ENCODE measurements around the gene LRP2. TPM values are rescaled to one million over a fixed set of nuclear protein-coding genes. Genes with fewer than 3 reads are reported as not detected.

LRP2 gene
- total and polyA plus RNA-seq, 7 donors = 0.02 TPM; not detected in 6

GRCh38 chr2:169286624-169287231 is 75.6 kb downstream of the LRP2 start:
- Histone ChIP-seq H3K27me3 (ENCODE audit: insufficient read depth in 3 of 3, low read length in 2 of 3) (no peaks in the 10 kb centered on the region), H3K4me3 (no peak overlapping the region), H3K4me1 (no peaks in the 10 kb centered on the region), H3K36me3 (ENCODE audit: insufficient read depth in 1 of 2, low read depth in 1 of 2) (no peaks in the 10 kb centered on the region), H3K9me3 (no peaks in the 10 kb centered on the region), H3K27ac (no peak overlapping the region)
- WGBS, 3 donors = 44 to 55% (median 46%) methylated on average over 4 of the region's 4 CpGs
- intact Hi-C loops (cut with DNase I) = no loop called here
- ATAC-seq (no peak), DNase-seq (no peak)
- TF ChIP-seq CTCF (IDR thresholded peaks at IDR 0.05) = no peak

- no peak for ATAC-seq
- no peaks in the 10 kb centered on the region for H3K9me3 ChIP-seq
Observed at GRCh38 chr2:169285531-169286235, 76.7 kb downstream of the LRP2 start.

GRCh38 chr2:169280502-169280901 is 81.8 kb downstream of the LRP2 start:
- Histone ChIP-seq H3K27me3 (ENCODE audit: insufficient read depth in 3 of 3, low read length in 2 of 3) (no peaks in the 10 kb centered on the region), H3K4me1 (no peaks in the 10 kb centered on the region), H3K9me3 (no peaks in the 10 kb centered on the region), H3K27ac (no peak overlapping the region), H3K36me3 (ENCODE audit: insufficient read depth in 1 of 2, low read depth in 1 of 2) (no peaks in the 10 kb centered on the region), H3K4me3 (no peak overlapping the region)
- WGBS, 3 donors = 88 to 92% (median 92%) methylated on average over 4 of the region's 4 CpGs
- ATAC-seq = no peak
- intact Hi-C loops (cut with DNase I) = no loop called here
- TF ChIP-seq CTCF (IDR thresholded peaks at IDR 0.05) = no peak
- DNase-seq = no peak

More at GRCh38 chr2:169285531-169286235, 76.7 kb downstream of the LRP2 start:
- Histone ChIP-seq H3K27me3 (ENCODE audit: insufficient read depth in 3 of 3, low read length in 2 of 3) (no peaks in the 10 kb centered on the region), H3K27ac (no peak overlapping the region), H3K4me3 (no peak overlapping the region), H3K4me1 (no peaks in the 10 kb centered on the region), H3K36me3 (ENCODE audit: insufficient read depth in 1 of 2, low read depth in 1 of 2) (no peaks in the 10 kb centered on the region)
- 48 to 52% (median 49%) methylated on average over 5 of the region's 5 CpGs for whole genome bisulfite sequencing, 3 donors
- no peak for DNase-seq
- intact Hi-C loops (cut with DNase I) = no loop called here
- TF ChIP-seq CTCF (IDR thresholded peaks at IDR 0.05) = no peak

- DNase-seq (no peak), ATAC-seq (no peak)
- Histone ChIP-seq H3K27me3 (ENCODE audit: insufficient read depth in 3 of 3, low read length in 2 of 3) (no peaks in the 10 kb centered on the region), H3K36me3 (ENCODE audit: insufficient read depth in 1 of 2, low read depth in 1 of 2) (no peaks in the 10 kb centered on the region), H3K4me3 (no peak overlapping the region), H3K27ac (no peak overlapping the region), H3K4me1 (no peaks in the 10 kb centered on the region), H3K9me3 (no peaks in the 10 kb centered on the region)
- WGBS, 3 donors = 69 to 76% (median 75%) methylated on average over 7 of the region's 7 CpGs
- TF ChIP-seq CTCF (IDR thresholded peaks at IDR 0.05) = no peak
- intact Hi-C loops (cut with DNase I) = no loop called here
Observed at GRCh38 chr2:169275696-169276444, 86.5 kb downstream of the LRP2 start.
